A549 (cell line): ENCODE data around the gene SLC3A2. TPM values are rescaled to one million over a fixed set of nuclear protein-coding genes. Genes with fewer than 3 reads are reported as not detected.

Experiments used
- ATAC-seq, 2 experiments: fragments of 200-7000 bp in 1 of 2; fragments of >200 bp in 1 of 2; cut with Nextera tagmentation in 1 of 2; cut with Tn5 transposase in 1 of 2; 3 replicates each; pipeline versions ENCODE4 v1.8.0 to v1.9.1; 2018 to 2020; ENCODE audit warnings: mild to moderate bottlenecking in 1 of 2, moderate library complexity in 1 of 2
- CTCF ChIA-PET: fragments of 300-600 bp; sonication (Branson Sonifier 250); formaldehyde crosslinking; extraction: SDS; loops from one replicate; lab custom pipeline; 2021; ENCODE audit warnings: antibody characterized with exemption, inconsistent platforms; lab: Yijun Ruan, JAX
- POLR2A ChIA-PET: fragments of 350-600 bp; formaldehyde crosslinking; extraction: SDS; loops from one replicate; lab custom pipeline; 2021; ENCODE audit warnings: antibody characterized with exemption, inconsistent platforms; lab: Yijun Ruan, JAX
- DNase-seq, 2 experiments: peaks; one replicate each; pipeline versions ENCODE4 v3.0.0 to v3.0.0-alpha.2; 2011 to 2016; ENCODE audit warnings: low read depth in 1 of 2, low spot score in 1 of 2
- FAIRE-seq: peaks from 2 replicates; lab custom pipeline; 2011; peaks lifted over from hg19 to GRCh38; lab: Jason Lieb, UNC
- H3K27ac ChIP-seq, 2 experiments: fragments of >200 bp; sonication (Bioruptor Twin); formaldehyde crosslinking; 3 replicates each; pipeline ENCODE4 v1.5.1; 2016 to 2017
- H3K4me1 ChIP-seq: fragments of >200 bp; sonication (Bioruptor Twin); formaldehyde crosslinking; 3 replicates; pipeline ENCODE4 v1.6.1; 2016
- H3K4me2 ChIP-seq: fragments of >200 bp; sonication (Bioruptor Twin); formaldehyde crosslinking; 3 replicates; pipeline ENCODE4 v1.6.1; 2016
- H3K4me3 ChIP-seq: fragments of >200 bp; sonication (Bioruptor Twin); formaldehyde crosslinking; 3 replicates; pipeline ENCODE4 v1.5.1; 2016
- H3K9me3 ChIP-seq: fragments of >200 bp; sonication (Bioruptor Twin); formaldehyde crosslinking; 3 replicates; pipeline ENCODE4 v1.6.1; 2016
- BCL3 ChIP-seq: fragments of >200 bp; sonication (Bioruptor Twin); formaldehyde crosslinking; IDR thresholded peaks from 3 replicates; pipeline ENCODE4 v1.6.1; 2016
- BHLHE40 ChIP-seq: IDR thresholded peaks from 2 replicates; pipeline ENCODE4 v1.6.1; 2012; ENCODE audit warnings: low read depth, low read length, inconsistent platforms
- CEBPB ChIP-seq, 2 experiments: fragments of >200 bp in 1 of 2; sonication (Bioruptor Twin) in 1 of 2; formaldehyde crosslinking in 1 of 2; IDR thresholded peaks; 2 replicates each; pipeline ENCODE4 v1.6.1; 2012 to 2016
- CHD2 ChIP-seq: fragments of 150-350 bp; IDR thresholded peaks from 2 replicates; pipeline ENCODE4 v1.6.1; 2014; ENCODE audit warnings: low read length; ENCODE audit not compliant: partially characterized antibody
- E2F6 ChIP-seq: IDR thresholded peaks from 2 replicates; pipeline ENCODE4 v1.6.1; 2012; ENCODE audit warnings: low read depth, borderline replicate concordance
- EHF ChIP-seq: fragments of 250-450 bp; sonication (Bioruptor Pico); IDR thresholded peaks from 2 replicates; pipeline ENCODE4 v1.5.0; 2020; ENCODE audit warnings: mild to moderate bottlenecking
- ESRRA ChIP-seq: fragments of 150-350 bp; IDR thresholded peaks from 2 replicates; pipeline ENCODE4 v1.6.1; 2014; ENCODE audit warnings: mild to moderate bottlenecking, low read length, borderline replicate concordance
- FOSB ChIP-seq: fragments of 250-450 bp; sonication (Bioruptor Pico); IDR thresholded peaks from 2 replicates; pipeline ENCODE4 v1.5.0; 2020; ENCODE audit warnings: mild to moderate bottlenecking, moderate library complexity
- HEYL ChIP-seq: fragments of 250-450 bp; sonication (Bioruptor Pico); IDR thresholded peaks from 2 replicates; pipeline ENCODE4 v1.8.0; 2021; ENCODE audit warnings: mild to moderate bottlenecking, moderate library complexity
- HMGXB4 ChIP-seq: fragments of 250-450 bp; sonication (Bioruptor Pico); IDR thresholded peaks from 2 replicates; pipeline ENCODE4 v1.5.0; 2021; ENCODE audit warnings: mild to moderate bottlenecking, moderate library complexity, borderline replicate concordance
- HOXA7 ChIP-seq: fragments of 250-450 bp; sonication (Bioruptor Pico); IDR thresholded peaks from 2 replicates; pipeline ENCODE4 v1.5.0; 2020; ENCODE audit warnings: mild to moderate bottlenecking, moderate library complexity
- HOXB13 ChIP-seq: fragments of 250-450 bp; sonication (Bioruptor Pico); IDR thresholded peaks from 2 replicates; pipeline ENCODE4 v1.5.0; 2020; ENCODE audit warnings: low read depth, mild to moderate bottlenecking, moderate library complexity
- KDM5A ChIP-seq: fragments of 200-600 bp; sonication (generic); IDR thresholded peaks from 2 replicates; pipeline ENCODE4 v1.6.1; 2016; ENCODE audit warnings: antibody characterized with exemption, mild to moderate bottlenecking
- MYC ChIP-seq: IDR thresholded peaks from 2 replicates; pipeline ENCODE4 v1.6.1; 2012; ENCODE audit warnings: mild to moderate bottlenecking, inconsistent platforms, low read length, improper control_type of control experiment, borderline replicate concordance
- PHF8 ChIP-seq: fragments of 200-600 bp; sonication (generic); IDR thresholded peaks from 2 replicates; pipeline ENCODE4 v1.6.1; 2016; ENCODE audit warnings: low read depth, mild to moderate bottlenecking, antibody characterized with exemption, moderate library complexity, borderline replicate concordance
- POLR2A ChIP-seq: IDR thresholded peaks from 2 replicates; pipeline ENCODE4 v1.6.1; 2012; ENCODE audit warnings: mild to moderate bottlenecking, low read length
- RAD21 ChIP-seq, 2 experiments: fragments of >200 bp in 1 of 2; sonication (Bioruptor Twin) in 1 of 2; formaldehyde crosslinking in 1 of 2; IDR thresholded peaks in 1 of 2; conservative IDR thresholded peaks in 1 of 2; 2 replicates in 1 of 2; 3 replicates in 1 of 2; pipeline ENCODE4 v1.6.1; 2012 to 2018; ENCODE audit warnings: inconsistent platforms in 1 of 2
- RCOR1 ChIP-seq: fragments of 150-350 bp; IDR thresholded peaks from 2 replicates; pipeline ENCODE4 v1.6.1; 2014; ENCODE audit warnings: antibody characterized with exemption, low read length, low read depth
- REST ChIP-seq: fragments of 200-600 bp; sonication (generic); IDR thresholded peaks from 2 replicates; pipeline ENCODE4 v1.6.1; 2016; ENCODE audit warnings: antibody characterized with exemption, mild to moderate bottlenecking, moderate library complexity
- RFX5 ChIP-seq: fragments of 450-650 bp; IDR thresholded peaks from 2 replicates; pipeline ENCODE4 v1.7.1; 2014; ENCODE audit warnings: antibody characterized with exemption, mild to moderate bottlenecking, moderate library complexity
- RNF2 ChIP-seq: fragments of 200-600 bp; sonication (generic); IDR thresholded peaks from 2 replicates; pipeline ENCODE4 v1.6.1; 2016; ENCODE audit warnings: low read depth, mild to moderate bottlenecking, antibody characterized with exemption, moderate library complexity, borderline replicate concordance
- ZNF302 ChIP-seq: fragments of 250-450 bp; sonication (Bioruptor Pico); IDR thresholded peaks from 2 replicates; pipeline ENCODE4 v1.9.0; 2021; ENCODE audit warnings: inconsistent platforms, mild to moderate bottlenecking, moderate library complexity
- WGBS: methylation state at CpG from one replicate; pipeline ENCODE4 v1.1.6; 2017; ENCODE audit errors: missing lambda C conversion rate; 5-methylcytosine and 5-hydroxymethylcytosine counted together
- polyA plus RNA-seq, 4 experiments: library from polyadenylated mRNA; depleted of rRNA in 3 of 4; stranded (reverse); fragments of >200 nt; fragmentation: RNase III in 1 of 4; extraction: RNeasy Plus Mini Kit Qiagen cat#74134 plus additional on column Dnase treatment in 1 of 4; gene quantifications; 2 replicates in 3 of 4; 3 replicates in 1 of 4; pipeline ENCODE4 v1.2.3, GENCODE V29; 2011 to 2017

Gene SLC3A2
- polyA plus RNA-seq, 2 of the 4 experiments (the other 2 are of a cell fraction): 1,007 to 1,064 TPM

- TF ChIP-seq POLR2A (no peak), FOSB (CRISPR knock-in tag) (no peak), MYC (no peak), HOXB13 (CRISPR knock-in tag) (no peak), RNF2 (no peak)
- Histone ChIP-seq H3K4me1 (peaks cover 18% of the 10 kb centered on the region), H3K9me3 (peaks cover 4% of the 10 kb centered on the region; the same call in 1 of the 3 replicates), H3K27ac (no peak overlapping the region), H3K4me2 (no peak overlapping the region), H3K4me3 (no peak overlapping the region)
- CTCF ChIA-PET: interaction anchor here (1.0 to 21.0 kb wide), 5 partner anchors 11 to 110 kb away, joined by 4 to 461 read pairs (median 9); no protein-coding TSS in a partner anchor
- no peak for FAIRE-seq
- 84% methylated on average over 11 of the region's 11 CpGs for WGBS
- no peak for ATAC-seq
- no peak for DNase-seq
- POLR2A ChIA-PET: no interaction called here
These were observed 37.3 kb downstream of the SLC3A2 start for GRCh38 chr11:62917906-62918502.

GRCh38 chr11:62918531-62918930, 37.8 kb downstream of the SLC3A2 start:
- TF ChIP-seq HMGXB4 (no peak), RAD21 (conservative IDR thresholded peaks at IDR 0.05 in 1 of 2, IDR thresholded peaks at IDR 0.05 in 1 of 2) (no peak), RCOR1 (no peak), ESRRA (no peak), KDM5A (no peak), PHF8 (no peak), CHD2 (no peak), ZNF302 (CRISPR knock-in tag) (no peak), RFX5 (no peak), BHLHE40 (no peak), HOXA7 (CRISPR knock-in tag) (no peak), FOSB (CRISPR knock-in tag) (no peak), BCL3 (no peak), E2F6 (no peak), EHF (CRISPR knock-in tag) (no peak), REST (no peak), HEYL (no peak), CEBPB (IDR thresholded peaks at IDR 0.05) (no peak)
- Histone ChIP-seq H3K4me1 (peaks cover 23% of the 10 kb centered on the region), H3K4me3 (no peak overlapping the region), H3K27ac (no peak overlapping the region), H3K9me3 (peaks cover 4% of the 10 kb centered on the region; the same call in 1 of the 3 replicates), H3K4me2 (no peak overlapping the region)
- 41% methylated on average over 5 of the region's 5 CpGs for WGBS
- POLR2A ChIA-PET: no interaction called here
- CTCF ChIA-PET: interaction anchor here (1.0 to 21.0 kb wide), 5 partner anchors 10 to 117 kb away, joined by 4 to 461 read pairs (median 9); no protein-coding TSS in a partner anchor
- ATAC-seq (no peak), DNase-seq (no peak), FAIRE-seq (no peak)
